22Rv1 (cell line): ENCODE data around the gene SMOC2.

ENCODE experiments used
- H3K27ac ChIP-seq: fragments of 450-650 bp; 2 replicates; pipeline ENCODE4 v1.5.1; 2017
- ZFX ChIP-seq: fragments of 450-650 bp; IDR thresholded peaks from 2 replicates; pipeline ENCODE4 v1.6.1; 2017; ENCODE audit warnings: antibody characterized with exemption, borderline replicate concordance
- TF ChIP-seq, protein P1 (sequence below): fragments of 450-650 bp; IDR thresholded peaks from 2 replicates; pipeline ENCODE4 v1.5.1; 2017; ENCODE audit warnings: mild to moderate bottlenecking

SMOC2 gene

DNA sequence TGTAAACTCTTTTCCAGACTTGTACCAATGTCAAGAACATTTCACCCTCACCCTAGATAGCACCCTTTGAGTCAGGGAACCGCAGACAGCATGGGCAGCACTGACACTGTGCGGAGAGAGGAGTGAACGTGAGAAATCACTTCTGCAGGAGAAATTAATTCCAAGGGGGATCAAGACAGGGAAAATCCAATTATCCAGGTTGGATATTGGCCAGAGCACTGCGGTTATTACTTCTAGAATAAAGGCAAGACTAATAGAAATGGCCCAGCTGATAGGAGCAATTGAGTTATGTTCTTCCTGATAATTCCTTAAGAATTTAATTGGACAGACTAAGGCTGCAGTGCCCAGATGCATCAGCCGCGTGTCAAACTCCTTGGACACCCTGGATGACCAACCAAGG lies 179.6 kb downstream of the SMOC2 start:
- no peak overlapping the region for H3K27ac ChIP-seq
- TF ChIP-seq, protein P1, sequence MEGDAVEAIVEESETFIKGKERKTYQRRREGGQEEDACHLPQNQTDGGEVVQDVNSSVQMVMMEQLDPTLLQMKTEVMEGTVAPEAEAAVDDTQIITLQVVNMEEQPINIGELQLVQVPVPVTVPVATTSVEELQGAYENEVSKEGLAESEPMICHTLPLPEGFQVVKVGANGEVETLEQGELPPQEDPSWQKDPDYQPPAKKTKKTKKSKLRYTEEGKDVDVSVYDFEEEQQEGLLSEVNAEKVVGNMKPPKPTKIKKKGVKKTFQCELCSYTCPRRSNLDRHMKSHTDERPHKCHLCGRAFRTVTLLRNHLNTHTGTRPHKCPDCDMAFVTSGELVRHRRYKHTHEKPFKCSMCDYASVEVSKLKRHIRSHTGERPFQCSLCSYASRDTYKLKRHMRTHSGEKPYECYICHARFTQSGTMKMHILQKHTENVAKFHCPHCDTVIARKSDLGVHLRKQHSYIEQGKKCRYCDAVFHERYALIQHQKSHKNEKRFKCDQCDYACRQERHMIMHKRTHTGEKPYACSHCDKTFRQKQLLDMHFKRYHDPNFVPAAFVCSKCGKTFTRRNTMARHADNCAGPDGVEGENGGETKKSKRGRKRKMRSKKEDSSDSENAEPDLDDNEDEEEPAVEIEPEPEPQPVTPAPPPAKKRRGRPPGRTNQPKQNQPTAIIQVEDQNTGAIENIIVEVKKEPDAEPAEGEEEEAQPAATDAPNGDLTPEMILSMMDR = no peak
- TF ChIP-seq ZFX = no peak

DNA sequence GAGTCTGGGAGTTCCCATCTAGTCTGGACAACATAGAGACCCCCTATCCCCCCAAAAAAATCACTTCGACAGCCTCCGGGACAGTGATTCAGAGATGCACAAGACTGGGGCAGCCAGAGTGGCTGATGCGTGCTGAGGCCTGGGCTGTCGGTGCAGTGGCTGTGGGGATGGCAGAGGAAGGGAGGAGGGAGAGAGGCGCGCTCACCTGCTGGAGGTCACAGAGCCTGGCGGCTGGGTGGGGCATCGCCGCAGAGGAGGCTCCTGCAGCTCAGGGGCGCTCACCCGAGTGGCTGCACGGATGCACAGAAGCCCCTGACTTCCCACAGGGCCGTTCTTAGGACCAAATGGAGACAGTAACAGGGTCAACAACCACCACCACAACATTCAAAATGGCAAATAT lies 182.8 kb downstream of the SMOC2 start:
- TF ChIP-seq, protein P1 = no peak
- no peak for TF ChIP-seq ZFX
- no peak overlapping the region for H3K27ac ChIP-seq

DNA sequence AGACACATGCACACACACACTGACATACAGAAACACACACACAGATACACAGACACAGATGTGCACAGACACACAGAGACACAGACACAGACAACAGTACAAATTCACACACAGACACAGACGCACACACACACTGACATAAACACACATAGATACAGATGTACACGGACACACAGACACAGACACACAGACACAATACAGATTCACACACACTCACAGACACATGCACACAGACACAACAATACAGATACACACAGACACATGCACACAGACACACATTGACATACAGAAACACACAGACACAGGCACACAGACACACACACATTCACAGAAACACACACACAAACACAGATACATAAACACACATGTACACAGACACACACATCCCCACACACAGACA lies 183.6 kb downstream of the SMOC2 start:
- no peak overlapping the region for H3K27ac ChIP-seq
- TF ChIP-seq, protein P1 = no peak
- no peak for TF ChIP-seq ZFX

DNA sequence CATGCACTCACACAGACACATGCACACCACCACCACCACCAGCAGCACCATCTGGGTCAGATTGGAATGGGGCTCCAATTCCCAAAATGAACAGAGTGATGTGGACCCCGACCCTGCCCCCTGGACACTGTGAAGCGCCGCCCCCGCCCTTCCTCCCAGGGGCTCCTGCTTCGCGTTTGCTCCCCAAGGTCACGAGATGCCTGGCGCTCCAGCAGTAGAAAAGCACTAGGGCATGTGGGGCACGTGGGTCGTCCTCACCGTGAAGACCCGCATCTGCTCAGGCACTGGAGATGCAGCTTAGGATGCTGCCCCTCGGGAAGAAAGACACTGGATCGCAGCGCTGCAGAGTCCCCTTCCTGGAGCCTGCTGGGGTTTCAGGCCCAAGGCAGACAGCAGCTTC lies 184.0 kb downstream of the SMOC2 start:
- TF ChIP-seq ZFX = no peak
- TF ChIP-seq, protein P1 = no peak
- no peak overlapping the region for H3K27ac ChIP-seq

DNA sequence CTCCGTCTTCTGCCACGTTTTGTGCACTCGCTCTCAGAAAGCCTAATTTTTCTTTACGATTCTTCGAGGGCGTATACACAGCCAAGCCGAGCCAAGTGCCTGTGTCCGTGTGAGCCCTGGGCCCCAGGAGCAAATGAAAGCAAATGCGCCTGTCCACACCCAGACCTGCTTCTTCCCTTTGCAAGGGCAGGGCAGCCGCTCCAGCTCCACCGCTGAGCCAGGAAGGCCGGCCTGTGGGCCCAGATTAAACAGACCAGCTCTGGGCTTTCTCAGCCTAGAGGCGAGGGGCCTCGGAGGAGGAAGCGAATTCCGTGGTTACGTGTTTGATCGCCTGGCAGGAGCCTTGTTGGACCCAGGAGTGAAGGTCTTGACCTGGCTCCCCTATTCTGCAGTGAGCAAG lies 184.6 kb downstream of the SMOC2 start:
- H3K27ac ChIP-seq = no peak overlapping the region
- TF ChIP-seq, protein P1 = no peak
- TF ChIP-seq ZFX = no peak

DNA sequence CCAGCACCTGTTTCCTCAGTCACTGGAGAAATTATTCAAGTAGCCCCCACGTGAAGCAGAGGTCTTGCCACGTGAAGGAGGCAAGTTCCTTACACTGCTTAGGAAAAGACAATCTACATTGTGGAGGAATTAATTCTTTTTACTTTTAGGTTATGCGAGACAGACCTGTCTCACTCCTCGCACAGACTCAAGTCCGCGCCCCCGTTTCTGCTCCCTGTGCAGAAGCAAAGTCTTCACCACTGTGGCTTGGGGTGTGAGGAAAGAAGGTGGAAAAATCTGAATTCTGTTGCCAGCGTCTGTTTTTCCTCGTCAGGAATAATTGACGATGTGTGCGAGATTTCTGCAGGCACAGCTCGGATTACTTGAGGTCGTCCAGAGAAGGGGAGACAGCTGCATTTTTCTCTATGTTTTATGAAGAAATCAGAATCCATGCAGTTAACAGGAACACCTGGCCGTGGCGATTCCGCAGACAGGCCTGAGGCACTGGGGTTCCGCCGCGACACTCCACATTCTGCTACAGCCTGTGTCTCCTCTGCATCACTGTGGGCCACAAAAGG lies 185.1 kb downstream of the SMOC2 start:
- TF ChIP-seq, protein P1 = no peak
- no peak for TF ChIP-seq ZFX
- no peak overlapping the region for H3K27ac ChIP-seq

DNA sequence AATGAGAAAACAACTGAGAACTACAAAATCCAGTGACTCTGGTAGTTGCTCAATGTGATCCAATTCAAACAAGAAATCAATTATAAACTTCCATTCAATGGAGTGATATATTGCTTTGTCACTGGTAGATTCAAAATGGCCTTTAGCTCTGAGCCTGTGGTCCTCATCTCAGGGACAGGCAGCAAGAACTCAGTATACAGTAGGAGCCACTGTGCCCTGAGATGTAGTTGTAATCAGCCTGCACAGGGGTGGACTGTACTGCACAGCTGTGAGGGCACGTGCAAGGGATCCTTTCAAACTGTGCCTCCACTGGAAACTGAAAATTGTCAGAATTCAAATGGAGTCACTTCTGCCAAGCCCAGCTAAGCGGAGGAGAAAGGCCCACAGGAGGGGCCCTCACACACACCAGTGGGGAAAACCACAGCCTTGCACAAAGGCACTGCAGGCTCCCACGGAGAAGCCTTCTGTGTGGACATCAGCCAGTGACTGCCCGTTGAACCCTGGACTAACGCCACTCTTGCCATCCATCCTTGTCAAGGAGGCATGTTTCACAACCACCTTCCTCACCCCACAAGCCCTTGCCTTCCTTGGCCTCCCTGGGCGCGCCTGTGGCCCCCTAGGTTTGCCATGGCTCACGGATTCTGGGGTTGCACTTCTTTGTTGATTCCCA lies 186.7 kb downstream of the SMOC2 start:
- no peak overlapping the region for H3K27ac ChIP-seq
- TF ChIP-seq, protein P1 = no peak
- no peak for TF ChIP-seq ZFX
